Measurements from ENCODE around the gene MYCBP.

- TF ChIP-seq EZH2 (IDR thresholded peaks at IDR 0.05; ENCODE audit: borderline replicate concordance), result no peak
- no peak for TF ChIP-seq CTCF (IDR thresholded peaks at IDR 0.05; ENCODE audit: poor library complexity)
- no peak for TF ChIP-seq EZH2phosphoT487 (IDR thresholded peaks at IDR 0.05; ENCODE audit: low read depth, severe bottlenecking, unreplicated experiment)
These were observed 53.6 kb downstream of the MYCBP start for GRCh38 chr1:38819516-38819915.

Data from hepatocyte (in vitro differentiated cells).